Ishikawa (cell line): ENCODE measurements around the gene NDUFB10.

Source experiments
- EP300 ChIP-seq: IDR thresholded peaks from 2 replicates; pipeline ENCODE4 v1.6.1; 2012; ENCODE audit warnings: borderline replicate concordance
- MAX ChIP-seq: IDR thresholded peaks from 2 replicates; pipeline ENCODE4 v1.6.1; 2012
- REST ChIP-seq: IDR thresholded peaks from 2 replicates; pipeline ENCODE4 v1.6.1; 2012; ENCODE audit warnings: low read depth, mild to moderate bottlenecking
- TCF12 ChIP-seq: IDR thresholded peaks from 2 replicates; pipeline ENCODE4 v1.6.1; 2012; ENCODE audit warnings: low read depth

GRCh38 chr16:1919327-1919998 is 39.9 kb upstream of the NDUFB10 start:
- TF ChIP-seq EP300, result no peak
- TF ChIP-seq TCF12, result no peak
- TF ChIP-seq MAX, result no peak
- TF ChIP-seq REST, result no peak
